ENCODE results near the gene MYOG. TPM values are rescaled to one million over a fixed set of nuclear protein-coding genes. Genes with fewer than 3 reads are reported as not detected.

The MYOG gene
- total RNA-seq, 1 experiment from 2014 or later, result not detected

DNA sequence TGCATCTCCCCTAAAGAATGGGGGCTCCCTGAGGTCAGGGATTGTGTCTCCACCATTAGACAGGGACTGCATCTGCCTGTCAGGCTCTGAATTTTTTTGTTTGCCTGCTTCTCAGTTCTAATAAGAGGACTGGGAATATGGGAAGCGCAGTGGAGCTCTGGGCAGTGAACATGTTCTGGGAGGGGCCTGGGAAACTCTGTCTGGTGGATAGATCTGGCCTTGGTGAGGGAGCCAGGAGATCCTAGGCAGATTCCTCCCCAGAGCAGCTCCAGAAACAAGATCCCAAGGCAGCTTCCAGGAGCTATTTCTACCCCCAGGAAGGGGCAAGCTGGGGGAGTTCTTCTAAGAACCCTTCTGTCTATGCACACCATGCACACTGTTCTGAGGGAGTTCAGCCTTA, 12.6 kb upstream of the MYOG start:
- H2BK5ac ChIP-seq (ENCODE audit: insufficient read length, low read length), result no peak overlapping the region
- H4K91ac ChIP-seq (ENCODE audit: insufficient read length, low read depth, low read length), result no peak overlapping the region
- no peak overlapping the region for H2AFZ ChIP-seq (ENCODE audit: low read length)
- Mint-ChIP-seq H3K27me3 (ENCODE audit: low read depth) (peaks cover 13% of the 10 kb centered on the region), H3K27ac (no peak overlapping the region), H3K36me3 (ENCODE audit: insufficient read depth in 1 of 3, low read depth in 3 of 3) (peaks cover 10 to 21% (median 11%) of the 10 kb centered on the region in 3 experiments; a peak in 6 of 7 replicates), H3K4me3 (no peak overlapping the region), H3K9me3 (peaks cover 23 to 32% of the 10 kb centered on the region in 2 experiments), H3K4me1 (no peaks in the 10 kb centered on the region)
- H3K18ac ChIP-seq (ENCODE audit: insufficient read length, low read depth, low read length), result no peak overlapping the region
- H3K79me1 ChIP-seq (ENCODE audit: insufficient read depth, low read depth, low read length, poor library complexity, severe bottlenecking), result no peaks in the 10 kb centered on the region
- WGBS (ENCODE audit: extremely low coverage, insufficient read length, low lambda C conversion rate), result no CpG with 5 or more reads among the region's 1 CpG
- no peaks in the 10 kb centered on the region for H3K79me2 ChIP-seq (ENCODE audit: insufficient read depth, low read length)
- H3K23me2 ChIP-seq (ENCODE audit: insufficient read length, low read depth, low read length, poor library complexity, severe bottlenecking), result no peaks in the 10 kb centered on the region
- H2BK15ac ChIP-seq (ENCODE audit: low read depth, low read length), result no peak overlapping the region
- no peak overlapping the region for H2BK12ac ChIP-seq (ENCODE audit: insufficient read length, low read depth, low read length)
- H2BK120ac ChIP-seq (ENCODE audit: low read depth, low read length, poor library complexity, severe bottlenecking), result no peak overlapping the region
- no peak overlapping the region for H3K23ac ChIP-seq (ENCODE audit: insufficient read length, low read depth, low read length)
- no peak overlapping the region for H3K14ac ChIP-seq (ENCODE audit: insufficient read depth, low read length)
- H3K9me3 ChIP-seq (ENCODE audit: control insufficient read depth, low read depth, low read length), result no peaks in the 10 kb centered on the region
- no peak overlapping the region for H4K8ac ChIP-seq (replicated peaks; ENCODE audit: insufficient read length, low read depth, low read length)
- H3K4me1 ChIP-seq (ENCODE audit: insufficient read depth, low read length), result no peaks in the 10 kb centered on the region
- H3K4me2 ChIP-seq (ENCODE audit: insufficient read depth, insufficient read length, low read length), result no peak overlapping the region
- no peak for DNase-seq
- no peaks in the 10 kb centered on the region for H4K20me1 ChIP-seq (ENCODE audit: control insufficient read depth, insufficient read depth, insufficient read length)
- no peak overlapping the region for H3T11ph ChIP-seq (ENCODE audit: low read length)
- no peak overlapping the region for H3K4ac ChIP-seq (ENCODE audit: low read depth, low read length)
- no peak overlapping the region for H3K9ac ChIP-seq (ENCODE audit: extremely low read depth, insufficient read length, low read length)
- TF ChIP-seq, protein P1, sequence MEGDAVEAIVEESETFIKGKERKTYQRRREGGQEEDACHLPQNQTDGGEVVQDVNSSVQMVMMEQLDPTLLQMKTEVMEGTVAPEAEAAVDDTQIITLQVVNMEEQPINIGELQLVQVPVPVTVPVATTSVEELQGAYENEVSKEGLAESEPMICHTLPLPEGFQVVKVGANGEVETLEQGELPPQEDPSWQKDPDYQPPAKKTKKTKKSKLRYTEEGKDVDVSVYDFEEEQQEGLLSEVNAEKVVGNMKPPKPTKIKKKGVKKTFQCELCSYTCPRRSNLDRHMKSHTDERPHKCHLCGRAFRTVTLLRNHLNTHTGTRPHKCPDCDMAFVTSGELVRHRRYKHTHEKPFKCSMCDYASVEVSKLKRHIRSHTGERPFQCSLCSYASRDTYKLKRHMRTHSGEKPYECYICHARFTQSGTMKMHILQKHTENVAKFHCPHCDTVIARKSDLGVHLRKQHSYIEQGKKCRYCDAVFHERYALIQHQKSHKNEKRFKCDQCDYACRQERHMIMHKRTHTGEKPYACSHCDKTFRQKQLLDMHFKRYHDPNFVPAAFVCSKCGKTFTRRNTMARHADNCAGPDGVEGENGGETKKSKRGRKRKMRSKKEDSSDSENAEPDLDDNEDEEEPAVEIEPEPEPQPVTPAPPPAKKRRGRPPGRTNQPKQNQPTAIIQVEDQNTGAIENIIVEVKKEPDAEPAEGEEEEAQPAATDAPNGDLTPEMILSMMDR (conservative IDR thresholded peaks at IDR 0.05), result no peak
- H4K5ac ChIP-seq (ENCODE audit: insufficient read length, low read depth, low read length), result no peak overlapping the region
- H3K27me3 ChIP-seq (ENCODE audit: insufficient read depth, low read length), result no peaks in the 10 kb centered on the region
- H3K56ac ChIP-seq (ENCODE audit: insufficient read length, low read depth, low read length), result no peak overlapping the region
- no peak overlapping the region for H2AK5ac ChIP-seq (ENCODE audit: insufficient read length, low read length)
- H3K27ac ChIP-seq (ENCODE audit: insufficient read length, low read depth, low read length), result no peak overlapping the region
- H2BK20ac ChIP-seq (ENCODE audit: low read depth, low read length, poor library complexity, severe bottlenecking), result no peak overlapping the region
